ENCODE measurements around the gene CLEC4G. TPM values are rescaled to one million over a fixed set of nuclear protein-coding genes. Genes with fewer than 3 reads are reported as not detected.

Gene CLEC4G
- total and polyA plus RNA-seq, 2 of the 8 experiments (the other 6 are each of a cell fraction or from before 2014, with no cell fraction given) = 0.35 to 2.9 TPM

DNA sequence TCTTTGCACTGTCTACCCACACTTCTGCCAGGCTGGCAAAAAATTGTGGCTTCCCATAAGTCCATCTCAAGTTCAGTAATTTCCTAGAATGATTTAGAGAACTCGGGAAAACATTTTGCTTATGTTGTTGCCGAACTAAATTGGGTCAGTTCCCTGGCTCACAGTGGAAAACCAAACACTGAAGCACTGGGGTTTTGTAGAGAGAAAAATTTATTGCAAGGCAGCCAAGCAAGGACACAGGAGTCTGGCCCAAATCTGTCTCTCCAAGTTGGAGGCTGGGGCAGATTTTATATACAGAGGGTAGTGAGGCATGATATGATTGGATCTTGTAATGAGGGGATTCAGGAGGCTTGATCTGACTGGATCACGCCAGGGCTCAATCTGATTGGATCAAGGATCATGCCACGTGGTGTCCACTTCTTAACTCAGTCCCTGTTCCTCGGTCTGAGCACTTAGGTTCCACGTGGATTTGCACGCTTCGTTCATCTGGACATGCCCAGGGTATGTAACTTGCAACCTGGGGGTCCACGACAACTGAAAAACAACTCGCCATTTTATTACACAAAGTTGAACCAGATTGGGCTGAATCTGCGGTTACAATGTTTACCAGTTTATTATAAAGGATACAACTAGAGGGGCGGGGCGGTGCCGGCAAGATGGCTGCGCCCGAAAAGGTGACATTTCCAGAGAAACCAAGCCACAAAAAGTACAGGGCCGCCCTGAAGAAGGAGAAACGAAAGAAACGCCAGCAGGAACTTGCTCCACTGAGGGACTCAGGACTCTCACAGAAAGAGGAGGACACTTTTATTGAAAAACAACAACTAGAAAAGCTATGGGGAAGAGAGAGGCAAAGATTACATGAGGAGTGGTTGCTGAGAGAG is 8.1 kb upstream of the CLEC4G start (continued):
- TF ChIP-seq HDAC2 (IDR thresholded peaks at IDR 0.05; ENCODE audit: borderline replicate concordance in 1 of 2, low read depth in 2 of 2, low read length in 2 of 2) = no peak
- no peak for TF ChIP-seq SP4 (IDR thresholded peaks at IDR 0.05; ENCODE audit: low read length)

Measured in H1 (cell line).